RPMI7951 (cell line): Measurements from ENCODE around the gene DOCK1. TPM values are rescaled to one million over a fixed set of nuclear protein-coding genes. Genes with fewer than 3 reads are reported as not detected.
"Not testable (repeated sequence)": the region's sequence is repeated elsewhere in the genome, so short reads cannot be mapped to it uniquely, and the experiment has no call there.

ENCODE experiments used
- DNase-seq: peaks from one replicate; pipeline ENCODE4 v3.0.0-alpha.2; 2012; ENCODE audit warnings: low read depth
- total RNA-seq: library from RNA; depleted of rRNA; stranded (reverse); fragments of >200 nt; shearing (Covaris generic); gene quantifications from 2 replicates; pipeline ENCODE4 v1.2.3, GENCODE V29; 2014

Gene DOCK1
- total RNA-seq, 1 experiment from 2014 or later: 15.7 TPM

GRCh38 chr10:127272076-127272475 is 366.8 kb downstream of the DOCK1 start:
- no peak for DNase-seq

DNA sequence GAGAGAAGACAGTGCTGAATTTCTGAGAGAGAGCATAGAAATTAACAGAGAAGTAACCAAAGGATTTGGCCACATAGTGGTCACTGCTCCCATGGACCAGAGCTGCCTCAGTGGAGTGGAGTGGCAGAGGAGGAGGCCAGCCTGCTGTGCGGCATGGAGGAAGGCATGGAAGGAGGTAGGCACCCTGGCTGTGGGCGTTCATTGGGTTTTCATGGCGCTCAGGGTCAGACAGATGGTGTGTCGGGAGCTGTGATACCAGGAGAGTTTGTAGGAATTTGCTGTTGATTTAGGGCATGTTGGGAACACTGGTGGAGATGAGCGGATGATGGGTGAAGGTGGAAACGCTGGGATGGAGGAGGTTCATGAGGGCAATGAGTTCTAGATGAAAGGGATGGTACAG is 370.0 kb downstream of the DOCK1 start:
- DNase-seq: no peak

DNA sequence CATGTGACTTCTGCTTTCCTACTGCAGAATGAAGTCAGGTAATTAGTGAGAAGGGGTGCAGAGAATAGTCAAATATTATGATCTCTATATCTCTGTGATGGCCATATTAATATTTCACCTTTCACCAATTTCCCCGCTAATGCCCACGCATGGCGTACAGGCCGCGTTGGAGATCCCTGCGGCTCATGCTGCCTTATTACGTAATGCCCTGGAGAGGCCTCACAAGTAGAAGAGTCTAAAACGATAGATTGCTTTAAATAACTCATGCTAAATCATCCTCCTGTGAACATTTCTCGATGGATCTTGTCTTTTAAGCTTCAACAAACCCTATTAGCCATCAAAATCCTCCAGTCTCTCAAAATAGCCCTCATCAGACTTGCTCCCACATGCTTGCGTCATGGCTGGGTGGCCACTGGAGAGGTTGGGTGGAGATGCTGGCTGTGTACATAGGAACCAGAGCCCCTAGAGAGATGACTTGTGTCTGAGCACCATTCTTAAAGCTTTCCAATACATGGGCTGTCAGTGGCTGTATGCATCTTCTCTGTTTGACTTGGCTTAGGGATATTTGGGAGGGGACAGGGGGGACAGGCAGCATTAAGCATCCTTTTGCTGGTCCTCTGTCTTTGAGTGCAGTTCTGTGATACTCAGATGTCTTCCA is 370.7 kb downstream of the DOCK1 start:
- DNase-seq: no peak

DNA sequence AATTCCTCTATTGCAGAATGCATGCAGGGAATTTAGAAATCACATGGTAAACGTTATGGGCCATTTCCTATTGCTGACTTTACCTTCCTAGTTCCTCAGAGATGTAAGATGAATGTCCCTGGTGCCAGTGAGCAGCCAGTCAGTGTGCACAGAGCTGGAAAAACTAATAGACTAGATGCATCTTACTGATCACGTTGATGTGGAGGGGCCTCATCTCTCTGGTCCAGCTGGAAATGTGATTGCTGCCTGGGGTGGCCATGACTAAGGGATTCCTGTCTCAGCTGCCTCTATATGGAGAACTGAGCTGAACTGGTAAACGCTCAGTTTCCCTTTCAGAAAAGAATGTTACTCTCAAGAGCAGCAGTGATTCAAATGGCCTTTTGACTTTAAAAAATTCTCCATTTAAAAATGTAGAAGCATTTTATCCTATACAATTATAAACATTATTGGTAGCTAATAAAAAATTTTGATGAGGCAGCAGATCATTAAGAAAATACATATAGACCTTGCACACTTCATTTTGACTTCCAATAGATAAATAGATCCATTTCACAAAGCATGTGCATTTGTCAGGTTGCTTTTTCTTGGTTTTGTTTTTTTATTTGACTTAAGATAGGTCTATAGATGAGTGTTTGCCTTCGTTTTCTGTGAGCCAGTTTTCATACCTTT is 371.7 kb downstream of the DOCK1 start:
- DNase-seq: no peak

GRCh38 chr10:127278001-127278400 is 372.8 kb downstream of the DOCK1 start:
- no peak for DNase-seq

DNA sequence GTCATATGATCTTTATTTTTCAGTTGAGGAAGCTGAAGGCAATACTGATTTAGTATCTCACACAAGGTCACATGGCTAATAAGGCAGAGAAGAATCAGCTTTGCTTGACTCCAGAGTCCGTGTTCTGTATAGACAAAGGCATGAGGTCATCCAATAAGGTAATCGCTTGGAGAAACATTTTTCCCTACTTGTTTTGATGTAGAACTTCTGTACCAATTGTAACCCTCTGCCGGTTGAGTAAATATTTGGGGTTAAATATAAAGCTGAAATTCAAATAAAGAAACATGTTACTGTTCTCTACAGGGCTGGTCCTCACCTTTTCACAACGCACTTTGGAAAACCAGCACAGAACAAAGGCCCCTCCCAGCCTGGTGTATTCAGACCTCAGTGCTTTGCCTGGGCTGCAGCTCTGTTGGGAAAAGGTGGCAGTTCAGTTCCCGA is 374.1 kb downstream of the DOCK1 start:
- no peak for DNase-seq

DNA sequence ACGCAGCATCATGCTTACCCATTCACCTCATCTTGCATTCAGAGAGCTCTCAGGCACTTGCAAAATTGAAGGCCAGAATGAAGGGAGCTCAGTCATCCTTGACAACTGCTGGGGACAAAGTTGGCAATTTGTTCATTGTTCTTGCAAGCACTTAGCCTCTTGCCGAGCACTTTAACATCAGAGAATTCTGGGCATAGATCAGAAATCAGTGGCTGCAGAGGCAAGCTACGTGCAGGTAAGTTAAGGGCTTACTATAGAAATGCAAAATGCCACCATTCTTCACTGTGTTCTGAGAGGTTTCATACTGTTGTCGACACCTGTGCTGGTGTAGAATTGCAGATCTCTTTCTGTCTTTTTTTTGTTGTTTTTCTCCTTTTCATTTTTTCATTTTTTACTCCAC is 375.2 kb downstream of the DOCK1 start:
- DNase-seq: no peak

GRCh38 chr10:127283017-127283416 is 377.8 kb downstream of the DOCK1 start:
- DNase-seq: no peak

GRCh38 chr10:127283576-127283975 is 378.3 kb downstream of the DOCK1 start:
- DNase-seq: no peak

GRCh38 chr10:127290850-127291249 is 385.6 kb downstream of the DOCK1 start:
- no peak for DNase-seq

GRCh38 chr10:127291329-127291728 is 386.1 kb downstream of the DOCK1 start:
- no peak for DNase-seq

DNA sequence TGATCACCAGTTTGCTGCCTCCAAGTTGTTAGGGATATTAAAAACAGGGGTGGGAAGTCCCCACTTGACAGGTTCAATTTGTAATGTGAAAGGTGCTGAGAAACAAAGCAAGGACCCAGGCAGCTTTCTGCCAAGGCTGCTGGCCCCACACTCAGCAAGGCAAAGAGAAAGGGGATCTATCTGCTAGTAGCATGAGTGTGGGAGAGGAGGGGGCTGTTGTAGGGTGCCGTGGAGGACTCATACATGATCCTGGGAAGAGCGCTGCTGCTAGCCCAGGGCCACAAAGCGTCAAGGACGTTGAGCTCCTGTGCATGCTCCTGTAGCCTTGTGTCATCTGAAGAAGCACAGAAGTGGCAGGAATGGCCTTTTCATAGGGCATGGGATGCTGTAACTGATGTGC is 387.7 kb downstream of the DOCK1 start:
- DNase-seq: no peak

DNA sequence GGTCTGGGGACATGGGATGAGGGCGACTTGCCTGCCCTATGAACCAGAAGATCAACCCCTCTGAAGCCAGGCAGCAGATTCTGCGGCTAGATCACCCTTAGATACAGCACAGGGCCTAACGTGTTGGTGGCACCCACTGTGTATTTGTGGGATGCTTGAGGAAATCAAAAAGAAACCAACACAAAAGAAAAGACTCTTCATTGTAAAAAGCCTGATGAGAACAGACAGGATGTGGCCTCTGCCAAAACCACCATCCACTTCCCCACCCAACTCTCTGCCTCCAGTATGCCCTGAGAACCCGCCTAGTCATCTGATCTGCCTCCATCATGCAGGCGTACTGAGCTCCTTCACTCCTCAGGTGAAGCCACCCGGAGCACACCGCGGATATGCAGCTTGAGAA is 388.4 kb downstream of the DOCK1 start:
- DNase-seq: no peak

GRCh38 chr10:127296696-127297095 is 391.5 kb downstream of the DOCK1 start:
- DNase-seq: no peak

- DNase-seq: no peak
Measured at GRCh38 chr10:127298381-127298780, 393.2 kb downstream of the DOCK1 start.

DNA sequence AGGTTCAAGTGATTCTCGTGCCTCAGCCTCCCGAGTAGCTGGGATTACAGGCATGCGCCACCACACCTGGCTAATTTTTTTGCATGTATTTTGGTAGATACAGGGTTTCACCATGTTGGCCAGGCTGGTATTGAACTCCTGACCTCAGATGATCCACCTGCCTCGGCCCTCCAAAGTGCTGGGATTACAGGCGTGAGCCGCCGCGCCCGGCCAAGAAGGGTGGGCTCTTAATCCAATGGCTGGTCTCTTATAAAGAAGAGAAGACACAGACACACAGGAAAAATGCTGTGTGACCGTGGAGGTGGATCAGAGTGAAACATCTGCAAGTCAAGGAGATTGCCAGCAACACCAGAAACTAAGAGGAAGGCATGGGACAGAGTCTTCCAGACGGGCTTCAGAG is 394.0 kb downstream of the DOCK1 start:
- not testable (repeated sequence) for DNase-seq

DNA sequence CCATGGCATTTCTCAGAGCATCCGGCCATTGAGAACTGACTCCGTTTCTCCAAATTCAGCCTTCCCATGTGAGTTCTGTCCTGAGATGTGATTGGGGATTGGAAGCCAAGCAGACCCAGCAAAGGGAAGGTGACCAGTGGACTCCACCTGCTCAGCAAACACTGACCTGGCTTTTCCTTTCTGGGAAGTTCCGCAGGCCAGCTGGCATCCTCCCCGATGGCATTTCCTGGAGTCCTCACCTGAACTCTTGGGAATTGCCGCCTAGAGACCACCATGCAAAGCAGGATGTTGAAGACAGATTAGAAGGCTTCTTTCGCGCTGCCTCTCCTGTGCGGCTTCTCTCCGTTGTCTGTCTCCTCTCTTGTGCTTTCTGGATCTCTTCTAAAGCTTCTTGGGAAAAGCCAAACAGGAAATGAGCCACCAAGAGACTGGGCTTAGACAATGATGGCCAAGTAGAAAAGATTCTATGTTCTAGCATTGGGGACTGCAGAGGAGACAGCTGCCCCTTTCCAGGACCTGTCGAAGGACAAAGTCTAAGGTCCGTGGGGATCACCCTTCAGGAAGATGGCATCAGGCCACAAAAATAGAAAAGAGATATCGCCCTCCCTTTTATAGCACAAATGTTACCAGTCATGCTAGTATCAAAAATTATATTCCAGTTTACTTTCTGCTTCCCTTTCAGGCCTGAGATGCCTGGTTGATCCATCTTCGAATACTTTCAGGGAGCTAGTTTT is 394.9 kb downstream of the DOCK1 start:
- DNase-seq: no peak

GRCh38 chr10:127300868-127301321 is 395.7 kb downstream of the DOCK1 start:
- DNase-seq: no peak

DNA sequence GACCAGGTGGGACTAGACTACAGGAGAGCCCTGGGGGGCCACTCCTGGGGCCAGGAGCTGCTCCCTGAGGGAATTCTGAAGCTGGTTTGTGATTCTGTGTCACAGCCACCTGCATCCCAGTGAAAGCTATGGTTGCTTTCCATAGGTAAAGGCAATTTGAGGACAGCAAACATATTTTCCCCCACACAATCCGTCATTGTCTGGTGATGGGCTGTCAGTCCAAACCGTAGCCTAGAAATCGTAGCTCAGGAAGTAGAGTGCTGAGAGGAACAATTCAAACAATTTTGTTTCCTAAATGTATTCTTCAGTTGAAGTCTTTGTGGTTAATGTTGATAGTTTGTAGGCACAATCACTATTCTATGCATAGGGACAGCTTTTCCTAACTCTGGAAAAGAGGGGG is 397.1 kb downstream of the DOCK1 start:
- no peak for DNase-seq

- no peak for DNase-seq
Measured at GRCh38 chr10:127303105-127303504, 397.9 kb downstream of the DOCK1 start.

GRCh38 chr10:127303746-127304145 is 398.5 kb downstream of the DOCK1 start:
- no peak for DNase-seq

DNA sequence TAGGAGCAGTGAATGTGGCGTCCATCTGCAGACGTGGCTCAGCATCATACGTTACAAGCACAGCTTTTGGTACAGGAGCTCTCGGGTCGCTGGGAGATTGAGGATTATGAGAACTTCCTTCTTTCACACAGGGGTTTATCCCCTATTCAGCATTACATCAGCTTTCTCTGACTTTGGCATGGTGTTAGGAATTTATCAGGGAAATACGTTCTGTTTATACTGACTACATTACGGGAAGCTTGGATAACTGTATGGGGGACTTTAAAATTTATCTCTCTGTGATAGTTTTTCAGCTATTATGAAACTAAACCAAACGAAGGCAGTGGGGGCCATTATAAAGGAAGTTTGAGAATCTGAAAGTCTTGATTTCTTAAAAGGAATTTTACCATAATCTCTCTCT is 401.3 kb downstream of the DOCK1 start:
- DNase-seq: no peak

DNA sequence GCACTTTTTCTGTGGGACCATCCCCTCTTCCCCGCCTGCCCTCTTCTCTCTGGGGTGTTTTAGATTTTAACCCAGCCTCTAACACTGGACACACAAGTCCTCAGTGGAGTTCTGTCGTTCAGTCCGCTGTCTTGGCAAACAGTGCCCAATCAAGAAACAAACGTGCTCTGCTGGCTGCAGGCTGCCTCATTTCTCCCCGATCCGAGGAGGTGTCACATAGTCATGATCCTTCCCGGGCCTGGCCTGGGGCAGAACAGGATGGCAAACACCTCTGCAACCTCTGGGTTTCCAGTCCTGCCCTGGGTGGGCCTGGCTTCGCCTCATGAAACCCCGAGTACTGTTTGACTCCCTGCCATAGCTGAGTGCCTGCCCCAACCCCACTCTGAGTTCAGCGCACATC is 402.1 kb downstream of the DOCK1 start:
- DNase-seq: no peak
